ENCODE measurements around the gene NR2C2AP. TPM values are rescaled to one million over a fixed set of nuclear protein-coding genes. Genes with fewer than 3 reads are reported as not detected.

The NR2C2AP gene
- total RNA-seq, 4 donors from 2014 or later, result 13.7 to 24.2 (median 22.5) TPM

DNA sequence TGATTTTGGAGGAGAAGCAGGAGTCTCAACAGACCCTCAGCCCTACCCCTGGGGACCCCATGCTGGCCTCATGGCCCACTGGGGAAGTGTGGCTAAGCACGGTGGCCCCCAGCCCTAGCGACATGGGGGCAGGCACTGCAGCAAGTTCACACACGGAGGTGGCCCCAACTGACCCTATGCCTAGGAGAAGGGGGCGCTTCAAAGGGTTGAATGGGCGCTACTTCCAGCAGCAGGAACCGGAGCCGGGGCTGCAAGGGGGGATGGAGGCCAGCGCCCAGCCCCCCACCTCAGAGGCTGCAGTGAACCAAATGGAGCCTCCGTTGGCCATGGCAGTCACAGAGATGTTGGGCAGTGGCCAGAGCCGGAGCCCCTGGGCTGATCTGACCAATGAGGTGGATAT lies 23.4 kb upstream of the NR2C2AP start:
- H3K4me3 ChIP-seq (ENCODE audit: low read depth, poor library complexity, severe bottlenecking), result no peak overlapping the region
- TF ChIP-seq POLR2A (IDR thresholded peaks at IDR 0.05), result no peak
- TF ChIP-seq, protein P1, sequence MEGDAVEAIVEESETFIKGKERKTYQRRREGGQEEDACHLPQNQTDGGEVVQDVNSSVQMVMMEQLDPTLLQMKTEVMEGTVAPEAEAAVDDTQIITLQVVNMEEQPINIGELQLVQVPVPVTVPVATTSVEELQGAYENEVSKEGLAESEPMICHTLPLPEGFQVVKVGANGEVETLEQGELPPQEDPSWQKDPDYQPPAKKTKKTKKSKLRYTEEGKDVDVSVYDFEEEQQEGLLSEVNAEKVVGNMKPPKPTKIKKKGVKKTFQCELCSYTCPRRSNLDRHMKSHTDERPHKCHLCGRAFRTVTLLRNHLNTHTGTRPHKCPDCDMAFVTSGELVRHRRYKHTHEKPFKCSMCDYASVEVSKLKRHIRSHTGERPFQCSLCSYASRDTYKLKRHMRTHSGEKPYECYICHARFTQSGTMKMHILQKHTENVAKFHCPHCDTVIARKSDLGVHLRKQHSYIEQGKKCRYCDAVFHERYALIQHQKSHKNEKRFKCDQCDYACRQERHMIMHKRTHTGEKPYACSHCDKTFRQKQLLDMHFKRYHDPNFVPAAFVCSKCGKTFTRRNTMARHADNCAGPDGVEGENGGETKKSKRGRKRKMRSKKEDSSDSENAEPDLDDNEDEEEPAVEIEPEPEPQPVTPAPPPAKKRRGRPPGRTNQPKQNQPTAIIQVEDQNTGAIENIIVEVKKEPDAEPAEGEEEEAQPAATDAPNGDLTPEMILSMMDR (IDR thresholded peaks at IDR 0.05), result no peak
- intact Hi-C loops (cut with DNase I; ENCODE audit: low total_unique reads), result no loop called here
- whole genome bisulfite sequencing, 2 donors, result 66 to 69% methylated on average over 10 of the region's 10 CpGs
- DNase-seq (ENCODE audit: low spot score in 2 of 2), result no peak

DNA sequence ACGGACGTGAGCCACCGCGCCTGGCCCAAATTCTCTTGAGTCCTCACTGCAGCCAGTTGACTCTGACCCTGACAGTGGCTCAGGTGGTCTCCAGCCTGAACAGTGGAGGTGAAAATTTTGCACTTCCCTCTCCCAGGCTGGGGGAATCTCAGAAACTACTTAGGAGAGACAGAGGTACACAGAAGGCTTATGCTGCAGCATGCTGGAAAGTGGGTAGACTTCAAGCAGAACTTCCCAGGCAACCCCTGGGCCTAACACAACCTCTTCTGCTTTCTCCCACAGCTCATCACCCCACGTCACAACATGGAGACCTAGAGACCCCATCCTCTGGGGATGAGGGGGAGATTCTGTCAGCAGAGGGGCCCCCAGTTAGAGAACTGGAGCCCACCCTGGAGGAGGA lies 23.0 kb upstream of the NR2C2AP start:
- intact Hi-C loops (cut with DNase I; ENCODE audit: low total_unique reads), result no loop called here

GRCh38 chr19:19224852-19225494 lies 21.8 kb upstream of the NR2C2AP start:
- WGBS, 2 donors, result 3 to 11% methylated on average over 8 to 51 of the region's 59 CpGs
- H3K4me3 ChIP-seq (ENCODE audit: low read depth, poor library complexity, severe bottlenecking), result no peak overlapping the region
- TF ChIP-seq POLR2A (IDR thresholded peaks at IDR 0.05), result no peak
- TF ChIP-seq, protein P1 (IDR thresholded peaks at IDR 0.05), result peak in 1 of 3 donors; percentile 13
- intact Hi-C loops (cut with DNase I; ENCODE audit: low total_unique reads), result no loop called here
- peak; percentile 31 to 88 for DNase-seq (ENCODE audit: low spot score in 2 of 2)

More for the DNA sequence above, 23.0 kb upstream of the NR2C2AP start:
- WGBS, 2 donors, result 80 to 82% methylated on average over 5 of the region's 5 CpGs
- no peak overlapping the region for H3K4me3 ChIP-seq (ENCODE audit: low read depth, poor library complexity, severe bottlenecking)
- DNase-seq (ENCODE audit: low spot score in 2 of 2), result no peak
- TF ChIP-seq, protein P1 (IDR thresholded peaks at IDR 0.05), result no peak
- TF ChIP-seq POLR2A (IDR thresholded peaks at IDR 0.05), result no peak

GRCh38 chr19:19224150-19224851 lies 21.1 kb upstream of the NR2C2AP start:
- WGBS, 2 donors, result 64 to 73% methylated on average over 17 of the region's 17 CpGs

DNA sequence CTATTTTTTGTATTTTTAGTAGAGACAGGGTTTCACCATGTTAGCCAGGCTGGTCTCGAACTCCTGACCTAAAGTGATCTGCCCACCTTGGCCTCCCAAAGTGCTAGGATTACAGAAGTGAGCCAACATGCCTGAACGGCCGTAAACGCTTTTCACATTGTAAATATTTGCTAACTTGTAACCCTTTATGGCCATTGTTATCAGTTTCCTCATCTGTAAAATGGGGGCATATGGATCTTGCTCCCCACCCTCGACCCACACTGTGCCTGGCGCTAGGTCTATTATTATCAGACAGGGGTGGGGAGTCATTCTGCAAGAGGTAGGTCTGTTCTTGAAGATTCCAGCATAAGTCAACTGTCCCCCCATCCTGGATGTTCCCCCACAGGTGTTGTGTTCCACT lies 20.4 kb upstream of the NR2C2AP start:
- DNase-seq (ENCODE audit: low spot score in 2 of 2), result no peak
- WGBS, 2 donors, result 77 to 84% methylated on average over 6 of the region's 6 CpGs
- TF ChIP-seq, protein P1 (IDR thresholded peaks at IDR 0.05), result no peak
- TF ChIP-seq POLR2A (IDR thresholded peaks at IDR 0.05), result no peak
- H3K4me3 ChIP-seq (ENCODE audit: low read depth, poor library complexity, severe bottlenecking), result no peak overlapping the region
- intact Hi-C loops (cut with DNase I; ENCODE audit: low total_unique reads), result no loop called here

More at GRCh38 chr19:19224150-19224851, 21.1 kb upstream of the NR2C2AP start:
- DNase-seq (ENCODE audit: low spot score in 2 of 2), result no peak
- no peak overlapping the region for H3K4me3 ChIP-seq (ENCODE audit: low read depth, poor library complexity, severe bottlenecking)
- intact Hi-C loops (cut with DNase I; ENCODE audit: low total_unique reads), result no loop called here
- no peak for TF ChIP-seq POLR2A (IDR thresholded peaks at IDR 0.05)
- TF ChIP-seq, protein P1 (IDR thresholded peaks at IDR 0.05), result no peak

Measured in lower leg skin (tissue), 4 donors.